Gastrocnemius medialis (tissue), 4 donors: ENCODE data around the gene PRX.

Experiments
- CTCF ChIP-seq, 5 experiments: fragments of 450-650 bp in 3 of 5; fragments of 200-600 bp in 2 of 5; sonication (generic) in 2 of 5; IDR thresholded peaks in 4 of 5; conservative IDR thresholded peaks in 1 of 5; 1 replicate in 4 of 5; 2 replicates in 1 of 5; pipeline ENCODE4 v1.5.1; 2016 to 2019; ENCODE audit warnings: antibody characterized with exemption in 5 of 5, mild to moderate bottlenecking in 3 of 5, moderate library complexity in 3 of 5
- POLR2A ChIP-seq, 2 donors: fragments of 450-650 bp; IDR thresholded peaks; one replicate each; pipeline ENCODE4 v1.6.1; 2017; ENCODE audit warnings: antibody characterized with exemption in 2 of 2, mild to moderate bottlenecking in 2 of 2, moderate library complexity in 2 of 2

GRCh38 chr19:40378509-40378908 is 34.7 kb downstream of the PRX start:
- TF ChIP-seq CTCF (IDR thresholded peaks at IDR 0.05 in 4 of 5, conservative IDR thresholded peaks at IDR 0.05 in 1 of 5) (no peak), POLR2A (IDR thresholded peaks at IDR 0.05) (no peak)
